Endothelial cell of umbilical vein (primary cell): ENCODE measurements around the gene ADI1.

Experiments used
- EZH2 ChIP-seq: IDR thresholded peaks from 2 replicates; pipeline ENCODE4 v1.6.1; 2012; ENCODE audit warnings: borderline replicate concordance, low read depth, mild to moderate bottlenecking, moderate library complexity, low read length, inconsistent platforms; ENCODE audit not compliant: severe bottlenecking
- FOS ChIP-seq: IDR thresholded peaks from 2 replicates; pipeline ENCODE4 v1.6.1; 2011; ENCODE audit warnings: mild to moderate bottlenecking, low read length, moderate library complexity, borderline replicate concordance; ENCODE audit not compliant: insufficient read depth
- GATA2 ChIP-seq: IDR thresholded peaks from 2 replicates; pipeline ENCODE4 v1.7.0; 2011; ENCODE audit warnings: low read depth, mild to moderate bottlenecking, moderate library complexity, mixed read lengths, low read length; ENCODE audit not compliant: insufficient read length, insufficient read depth
- JUN ChIP-seq: IDR thresholded peaks from 2 replicates; pipeline ENCODE4 v1.6.1; 2011; ENCODE audit warnings: borderline replicate concordance, low read depth; ENCODE audit not compliant: insufficient read length, insufficient read depth
- MYC ChIP-seq: IDR thresholded peaks from one replicate; pipeline ENCODE4 v1.6.1; 2011; ENCODE audit warnings: mild to moderate bottlenecking, low read depth, low read length
- POLR2A ChIP-seq: IDR thresholded peaks from 2 replicates; pipeline ENCODE4 v1.6.1; 2012; ENCODE audit warnings: low read depth, mild to moderate bottlenecking, control low read depth, low read length
- POLR2AphosphoS5 ChIP-seq: IDR thresholded peaks from 2 replicates; pipeline ENCODE4 v1.6.1; 2012; ENCODE audit warnings: low read depth, mild to moderate bottlenecking, control low read depth, low read length, moderate library complexity; ENCODE audit not compliant: insufficient read depth
- TF ChIP-seq, protein P1 (sequence below), 2 donors: IDR thresholded peaks; 1 replicate in 1 of 2; 2 replicates in 1 of 2; pipeline ENCODE4 v1.5.1; 2011; ENCODE audit warnings: low read length in 2 of 2, mild to moderate bottlenecking in 2 of 2, moderate library complexity in 2 of 2, control low read depth in 1 of 2, inconsistent platforms in 1 of 2, low read depth in 1 of 2; ENCODE audit not compliant: insufficient read depth in 1 of 2; ENCODE audit errors: extremely low read depth in 1 of 2
- TF ChIP-seq, protein P2 (sequence below): IDR thresholded peaks from 2 replicates; pipeline ENCODE4 v1.6.1; 2011; ENCODE audit not compliant: insufficient read depth, insufficient read length

DNA sequence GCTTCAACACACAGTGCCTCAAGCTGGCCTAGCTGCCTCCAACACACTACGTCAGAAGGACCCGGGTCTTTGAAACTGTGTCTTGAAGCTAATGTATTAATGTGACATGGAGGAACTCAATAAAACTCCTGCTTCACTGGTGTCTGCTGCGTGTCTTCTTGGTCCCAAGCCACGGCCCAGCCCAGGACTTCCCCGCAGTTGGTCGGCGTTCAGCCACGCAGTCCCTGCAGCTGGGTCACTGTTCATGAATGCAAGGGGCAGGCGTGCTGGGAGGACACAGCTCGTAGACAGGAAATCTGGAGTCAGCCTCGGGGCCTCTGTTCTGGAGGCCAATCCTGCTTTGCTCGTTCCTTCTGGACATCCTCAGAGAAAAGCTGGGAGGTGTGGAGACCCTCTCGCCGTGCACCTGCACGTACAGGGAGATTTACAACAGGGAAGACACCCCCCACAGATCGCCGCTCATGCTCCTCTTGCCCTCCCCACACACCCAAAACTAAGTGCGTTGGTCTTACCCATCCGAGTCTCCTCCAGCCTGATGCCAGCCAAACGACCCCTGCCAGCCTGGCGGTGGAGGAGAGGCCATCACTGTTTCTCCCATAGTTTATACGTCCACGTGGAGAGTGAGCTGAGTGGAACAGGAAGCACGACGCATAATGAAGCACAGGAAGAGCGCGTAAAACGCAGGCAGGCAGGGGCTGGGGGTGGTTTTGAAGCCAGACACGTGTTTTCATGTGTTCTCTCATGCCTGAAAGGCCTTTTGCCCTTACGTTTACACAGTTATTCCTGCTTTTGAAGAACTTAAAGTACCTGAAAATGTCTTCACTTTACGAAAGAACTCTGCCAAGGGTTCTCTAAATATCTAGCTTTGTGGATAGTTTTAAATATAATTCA is 39.7 kb downstream of the ADI1 start:
- no peak for TF ChIP-seq POLR2A
- TF ChIP-seq, protein P1, sequence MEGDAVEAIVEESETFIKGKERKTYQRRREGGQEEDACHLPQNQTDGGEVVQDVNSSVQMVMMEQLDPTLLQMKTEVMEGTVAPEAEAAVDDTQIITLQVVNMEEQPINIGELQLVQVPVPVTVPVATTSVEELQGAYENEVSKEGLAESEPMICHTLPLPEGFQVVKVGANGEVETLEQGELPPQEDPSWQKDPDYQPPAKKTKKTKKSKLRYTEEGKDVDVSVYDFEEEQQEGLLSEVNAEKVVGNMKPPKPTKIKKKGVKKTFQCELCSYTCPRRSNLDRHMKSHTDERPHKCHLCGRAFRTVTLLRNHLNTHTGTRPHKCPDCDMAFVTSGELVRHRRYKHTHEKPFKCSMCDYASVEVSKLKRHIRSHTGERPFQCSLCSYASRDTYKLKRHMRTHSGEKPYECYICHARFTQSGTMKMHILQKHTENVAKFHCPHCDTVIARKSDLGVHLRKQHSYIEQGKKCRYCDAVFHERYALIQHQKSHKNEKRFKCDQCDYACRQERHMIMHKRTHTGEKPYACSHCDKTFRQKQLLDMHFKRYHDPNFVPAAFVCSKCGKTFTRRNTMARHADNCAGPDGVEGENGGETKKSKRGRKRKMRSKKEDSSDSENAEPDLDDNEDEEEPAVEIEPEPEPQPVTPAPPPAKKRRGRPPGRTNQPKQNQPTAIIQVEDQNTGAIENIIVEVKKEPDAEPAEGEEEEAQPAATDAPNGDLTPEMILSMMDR (IDR thresholded peaks at IDR 0.05; ENCODE audit: extremely low read depth in 1 of 2, insufficient read depth in 1 of 2, low read depth in 1 of 2, low read length in 2 of 2), result no peak
- no peak for TF ChIP-seq GATA2
- TF ChIP-seq POLR2AphosphoS5, result no peak
- TF ChIP-seq EZH2, result no peak
- no peak for TF ChIP-seq MYC
- TF ChIP-seq, protein P2, sequence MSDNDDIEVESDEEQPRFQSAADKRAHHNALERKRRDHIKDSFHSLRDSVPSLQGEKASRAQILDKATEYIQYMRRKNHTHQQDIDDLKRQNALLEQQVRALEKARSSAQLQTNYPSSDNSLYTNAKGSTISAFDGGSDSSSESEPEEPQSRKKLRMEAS, result no peak
- TF ChIP-seq JUN, result no peak
- no peak for TF ChIP-seq FOS
